Measurements from ENCODE around the gene BUD31.

BUD31 gene

DNA sequence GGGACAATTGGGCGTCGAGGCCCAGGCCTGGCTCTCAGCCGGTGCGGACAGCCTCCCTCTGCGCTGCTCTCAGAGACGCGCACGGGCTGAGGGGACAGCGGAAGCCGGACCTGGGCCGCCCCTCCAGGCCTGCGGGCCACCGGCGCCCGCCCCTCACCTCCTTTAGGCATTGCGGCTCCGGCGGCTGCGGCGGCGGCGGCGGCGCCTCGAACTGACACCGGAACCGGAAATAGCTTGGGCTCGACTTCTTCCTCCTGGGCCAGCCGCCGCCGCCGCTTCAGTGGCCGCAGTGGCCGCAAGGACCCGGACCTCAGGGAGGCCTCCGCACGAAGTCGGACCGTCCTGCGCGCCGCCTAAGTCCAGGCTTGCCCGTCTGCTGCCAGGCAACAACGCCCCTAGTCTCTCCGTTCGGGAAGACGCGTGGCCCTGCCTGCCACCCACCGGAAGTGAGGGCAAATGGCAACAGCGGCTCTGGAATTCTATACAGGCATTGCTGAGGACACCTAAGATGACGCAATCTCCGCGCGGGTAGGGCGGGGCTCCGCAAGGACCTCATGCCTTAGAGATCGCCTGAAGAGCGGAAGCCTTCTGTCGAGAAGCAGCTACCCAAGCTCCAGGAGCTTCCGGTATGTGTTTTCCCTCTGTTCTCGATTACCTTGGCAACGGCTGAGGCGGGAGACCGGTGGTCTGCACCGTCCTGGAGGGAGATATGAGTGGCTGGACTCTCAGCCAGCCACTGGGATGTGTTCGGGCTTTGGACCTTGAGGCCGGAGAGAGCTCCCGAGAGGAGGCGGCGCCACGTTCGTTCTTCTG, at the start of gene BUD31, which contains the start of gene PDAP1 (continued):
- no peak for TF ChIP-seq PBX3 (CRISPR knock-in tag; IDR thresholded peaks at IDR 0.05)
- 0 out of 2 replicates have a peak, but pooled peaks have one; percentile 55 for TF ChIP-seq ZSCAN5A (tag by site-specific recombination; IDR thresholded peaks at IDR 0.05)
- TF ChIP-seq GLIS1 (tag by site-specific recombination; IDR thresholded peaks at IDR 0.05): peak; percentile 44; the same call in 1 of the 2 replicates
- TF ChIP-seq, protein P1, sequence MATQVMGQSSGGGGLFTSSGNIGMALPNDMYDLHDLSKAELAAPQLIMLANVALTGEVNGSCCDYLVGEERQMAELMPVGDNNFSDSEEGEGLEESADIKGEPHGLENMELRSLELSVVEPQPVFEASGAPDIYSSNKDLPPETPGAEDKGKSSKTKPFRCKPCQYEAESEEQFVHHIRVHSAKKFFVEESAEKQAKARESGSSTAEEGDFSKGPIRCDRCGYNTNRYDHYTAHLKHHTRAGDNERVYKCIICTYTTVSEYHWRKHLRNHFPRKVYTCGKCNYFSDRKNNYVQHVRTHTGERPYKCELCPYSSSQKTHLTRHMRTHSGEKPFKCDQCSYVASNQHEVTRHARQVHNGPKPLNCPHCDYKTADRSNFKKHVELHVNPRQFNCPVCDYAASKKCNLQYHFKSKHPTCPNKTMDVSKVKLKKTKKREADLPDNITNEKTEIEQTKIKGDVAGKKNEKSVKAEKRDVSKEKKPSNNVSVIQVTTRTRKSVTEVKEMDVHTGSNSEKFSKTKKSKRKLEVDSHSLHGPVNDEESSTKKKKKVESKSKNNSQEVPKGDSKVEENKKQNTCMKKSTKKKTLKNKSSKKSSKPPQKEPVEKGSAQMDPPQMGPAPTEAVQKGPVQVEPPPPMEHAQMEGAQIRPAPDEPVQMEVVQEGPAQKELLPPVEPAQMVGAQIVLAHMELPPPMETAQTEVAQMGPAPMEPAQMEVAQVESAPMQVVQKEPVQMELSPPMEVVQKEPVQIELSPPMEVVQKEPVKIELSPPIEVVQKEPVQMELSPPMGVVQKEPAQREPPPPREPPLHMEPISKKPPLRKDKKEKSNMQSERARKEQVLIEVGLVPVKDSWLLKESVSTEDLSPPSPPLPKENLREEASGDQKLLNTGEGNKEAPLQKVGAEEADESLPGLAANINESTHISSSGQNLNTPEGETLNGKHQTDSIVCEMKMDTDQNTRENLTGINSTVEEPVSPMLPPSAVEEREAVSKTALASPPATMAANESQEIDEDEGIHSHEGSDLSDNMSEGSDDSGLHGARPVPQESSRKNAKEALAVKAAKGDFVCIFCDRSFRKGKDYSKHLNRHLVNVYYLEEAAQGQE (tag by site-specific recombination; IDR thresholded peaks at IDR 0.05): peak; percentile 44
- TF ChIP-seq ZNF501 (tag by site-specific recombination; IDR thresholded peaks at IDR 0.05): peak; percentile 92
- peak; percentile 91 for TF ChIP-seq ZXDB (tag by site-specific recombination; IDR thresholded peaks at IDR 0.05)
- TF ChIP-seq INSM2 (tag by site-specific recombination; IDR thresholded peaks at IDR 0.05): peak; percentile 42; the same call in 1 of the 2 replicates
- no peak; the same call in 1 of the 2 replicates for TF ChIP-seq ELK4 (IDR thresholded peaks at IDR 0.05; ENCODE audit: borderline replicate concordance, low read depth, low read length)
- no peak for TF ChIP-seq EGR2 (tag by site-specific recombination; IDR thresholded peaks at IDR 0.05; ENCODE audit: low read depth)
- peak; percentile 94 for TF ChIP-seq ZEB2 (tag by site-specific recombination; IDR thresholded peaks at IDR 0.05)
- peak; percentile 46; the same call in 1 of the 2 replicates for TF ChIP-seq FEZF1 (tag by site-specific recombination; IDR thresholded peaks at IDR 0.05)
- peak; percentile 92 for TF ChIP-seq ZBTB17 (tag by site-specific recombination; IDR thresholded peaks at IDR 0.05)
- TF ChIP-seq ZNF19 (tag by site-specific recombination; IDR thresholded peaks at IDR 0.05; ENCODE audit: low read depth): no peak
- peak; percentile 79 for TF ChIP-seq ZNF843 (tag by site-specific recombination; IDR thresholded peaks at IDR 0.05)
- peak; percentile 70; the same call in 1 of the 2 replicates for TF ChIP-seq ZBTB8A (tag by site-specific recombination; IDR thresholded peaks at IDR 0.05)
- no peak for TF ChIP-seq ZNF677 (tag by site-specific recombination; IDR thresholded peaks at IDR 0.05)
- TF ChIP-seq ZNF366 (tag by site-specific recombination; conservative IDR thresholded peaks at IDR 0.05): peak; percentile 36; the same call in 1 of the 2 replicates
- no peak for TF ChIP-seq MYNN (tag by site-specific recombination; IDR thresholded peaks at IDR 0.05; ENCODE audit: borderline replicate concordance)

Data from HEK293 (cell line).